NOMO-1 treated with DMSO at 0.1 percent for 48 hours (cell line): ENCODE data around the gene RAVER1.
"Not testable (repeated sequence)": the region's sequence is repeated elsewhere in the genome, so short reads cannot be mapped to it uniquely, and the experiment has no call there.

ENCODE experiments used
- DNase-seq: peaks from one replicate; lab custom pipeline; 2025; ENCODE audit not compliant: unreplicated experiment; lab: John Stamatoyannopoulos, UW

RAVER1 gene

DNA sequence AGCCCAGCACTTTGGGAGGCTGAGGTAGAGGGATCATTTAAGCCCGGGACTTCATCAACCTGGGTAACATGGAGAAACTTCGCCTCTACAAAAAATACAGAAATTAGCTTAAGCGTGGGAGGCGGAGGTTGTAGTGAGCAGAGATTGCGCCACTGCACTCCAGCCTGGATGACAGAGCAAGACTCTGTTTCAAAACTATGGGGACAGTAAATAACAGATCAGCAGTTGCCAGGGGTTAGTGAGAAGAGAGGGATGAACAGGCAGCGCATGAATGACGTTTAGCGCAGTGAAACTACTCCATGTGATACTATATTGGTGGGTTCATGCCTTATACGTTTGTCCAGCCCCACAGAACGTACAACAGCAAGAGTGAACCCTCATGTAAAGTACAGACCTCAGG, 13.2 kb upstream of the RAVER1 start:
- DNase-seq, result peak; percentile 95

DNA sequence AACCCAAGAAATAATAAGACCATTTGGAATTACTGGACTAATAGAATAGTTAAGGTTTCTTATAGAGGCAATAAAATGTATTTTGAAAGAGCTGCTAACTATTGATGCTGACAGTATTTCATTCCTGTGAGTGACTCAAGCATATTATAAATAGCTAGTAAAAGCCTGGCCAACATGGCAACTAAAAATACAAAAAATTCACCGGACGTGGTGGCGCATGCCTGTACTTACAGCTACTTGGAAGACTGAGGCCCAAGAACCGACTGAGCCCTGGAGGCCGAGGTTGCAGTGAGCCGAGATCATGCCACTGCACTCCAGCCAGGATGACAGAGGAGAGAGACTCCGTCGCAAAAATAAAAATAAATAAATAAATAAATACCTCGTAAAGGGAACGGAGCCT, 11.5 kb upstream of the RAVER1 start:
- DNase-seq, result no peak

DNA sequence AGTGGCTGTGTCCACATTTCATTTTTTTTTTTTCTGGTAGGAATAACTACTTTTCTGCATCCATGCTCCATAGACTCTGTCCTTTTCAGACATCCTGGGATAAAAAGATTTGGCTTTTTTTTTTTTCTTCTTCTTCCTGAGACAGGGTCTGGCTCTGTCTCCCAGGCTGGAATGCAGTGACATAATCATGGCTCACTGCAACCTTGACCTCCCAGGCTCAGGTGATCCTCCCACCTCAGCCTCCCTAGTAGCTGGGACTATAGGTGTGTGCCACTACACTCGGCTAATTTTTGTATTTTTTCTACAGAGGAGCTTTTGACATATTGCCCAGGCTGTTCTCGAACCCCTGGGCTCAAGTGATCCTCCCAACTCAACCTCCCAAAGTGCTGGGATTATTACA, 10.2 kb upstream of the RAVER1 start:
- no peak for DNase-seq

DNA sequence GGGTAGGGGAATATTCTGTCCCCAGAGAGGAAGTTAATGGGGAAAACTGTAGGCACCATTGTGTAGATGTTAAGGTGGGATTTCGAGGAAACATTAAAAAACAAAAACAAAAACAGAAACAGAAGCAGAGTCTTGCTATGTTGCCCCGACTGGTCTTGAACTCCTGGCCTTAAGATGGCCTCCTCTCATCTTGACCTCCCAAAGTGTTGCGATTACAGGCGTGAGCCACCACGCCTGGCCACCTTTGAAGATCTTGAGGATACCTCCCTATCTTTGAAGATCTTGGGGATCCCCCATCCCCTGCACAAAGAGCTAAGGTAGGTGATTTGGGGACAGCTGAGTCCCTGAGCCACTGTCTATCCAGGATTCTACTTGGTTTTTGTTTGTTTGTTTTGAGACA, 6.6 kb upstream of the RAVER1 start:
- DNase-seq, result no peak

DNA sequence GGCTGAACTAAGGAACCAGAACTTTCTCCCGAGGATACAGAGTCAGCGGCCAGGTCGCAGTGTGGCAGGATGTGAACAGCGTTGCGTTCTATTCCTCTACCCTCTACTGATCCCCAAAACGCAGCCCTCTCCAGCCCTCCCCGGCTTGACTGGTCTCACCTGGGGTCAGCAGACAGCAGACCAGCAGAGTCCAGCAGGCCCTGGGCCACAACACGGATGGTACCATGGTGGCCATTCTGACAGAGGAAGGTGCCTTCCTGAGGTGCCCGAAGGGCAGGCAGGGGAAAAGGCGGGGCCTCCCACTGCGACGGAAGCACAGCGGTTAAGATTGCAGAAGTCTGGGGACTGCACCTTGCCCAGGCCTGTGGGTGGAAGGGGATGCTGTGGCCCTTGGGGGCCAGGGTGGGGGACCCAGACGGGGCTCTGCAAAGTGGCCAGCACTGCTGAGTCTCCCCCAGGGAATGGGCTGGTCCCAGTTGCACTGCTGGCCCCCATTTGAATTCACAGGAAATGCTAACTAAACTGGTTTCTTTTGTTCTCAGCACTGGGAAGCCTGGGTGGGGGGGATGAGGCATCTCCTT, 6.1 kb upstream of the RAVER1 start, which contains the start of gene ICAM3:
ICAM3 (minus strand) TSS at position 245 of the 581 bp plus-strand sequence; CDS start at position 235, 10 bp downstream.
- DNase-seq, result peak; percentile 73

DNA sequence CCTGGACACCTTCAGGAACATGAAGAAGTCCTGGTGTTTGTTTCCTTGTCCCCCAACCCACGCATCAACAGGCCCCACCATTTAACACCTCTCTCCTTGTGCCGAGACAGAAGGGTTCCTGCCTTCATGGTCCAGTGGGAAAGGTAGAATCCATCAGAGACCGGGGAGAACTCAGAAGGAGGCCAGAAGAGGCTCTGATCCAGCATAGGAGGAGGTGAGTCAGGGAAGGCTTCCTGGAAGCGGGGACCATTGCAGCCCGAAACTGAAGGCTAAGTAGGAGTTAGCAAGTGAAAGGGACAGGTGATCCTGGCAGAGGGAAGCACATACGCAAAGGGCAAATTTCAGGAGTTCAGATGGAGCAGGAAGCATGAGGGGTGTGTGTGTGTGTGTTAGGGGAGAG, 5.6 kb upstream of the RAVER1 start:
- DNase-seq, result no peak

DNA sequence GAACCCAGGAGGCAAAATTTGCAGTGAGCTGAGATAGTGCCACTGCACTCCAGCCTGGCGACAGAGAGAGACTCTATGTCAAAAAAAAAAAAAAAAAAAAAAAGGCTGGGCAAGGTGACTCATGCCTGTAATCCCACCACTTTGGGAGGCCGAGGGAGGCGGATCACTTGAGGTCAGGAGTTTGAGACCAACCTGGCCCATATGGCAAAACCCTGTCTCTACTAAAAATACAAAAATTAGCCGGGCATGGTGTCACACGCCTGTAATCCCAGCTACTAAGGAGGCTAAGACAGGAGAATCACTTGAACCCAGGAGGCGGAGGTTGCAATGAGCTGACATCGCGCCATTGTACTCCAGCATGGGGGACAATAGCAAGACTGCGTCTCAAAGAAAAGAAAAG, 3.4 kb upstream of the RAVER1 start:
- DNase-seq, result not testable (repeated sequence)

DNA sequence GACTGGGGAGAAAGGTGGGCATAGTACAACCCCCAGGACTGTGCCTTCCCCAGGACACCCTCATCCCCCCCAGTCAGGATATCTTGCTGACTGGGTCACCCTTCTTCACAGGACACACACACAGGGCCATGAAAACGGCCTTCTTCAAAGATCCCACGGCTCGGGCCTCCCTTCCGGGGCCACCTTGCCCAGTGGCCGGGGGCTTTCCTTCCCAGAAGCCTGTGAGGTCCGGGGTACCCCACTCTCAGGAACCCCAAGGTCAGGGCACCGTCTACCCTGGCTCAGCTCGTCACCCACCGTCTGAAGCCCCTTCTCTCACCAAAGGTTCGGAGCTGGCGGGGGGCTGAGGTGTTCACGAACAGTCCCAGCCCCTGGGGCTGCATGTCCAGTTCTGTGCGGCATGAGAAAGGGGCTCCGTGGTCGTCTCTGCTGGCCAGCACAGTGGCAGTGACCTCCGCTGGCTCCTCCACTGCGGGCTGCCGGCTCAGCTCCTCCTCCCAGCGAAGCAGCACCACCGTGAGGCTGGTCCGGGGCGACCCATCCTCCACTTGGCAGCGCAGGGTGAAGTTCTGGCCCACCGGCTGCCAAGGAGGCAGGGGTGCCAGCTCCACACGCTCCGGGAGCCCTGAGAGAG, 2.1 kb upstream of the RAVER1 start:
- no peak for DNase-seq

DNA sequence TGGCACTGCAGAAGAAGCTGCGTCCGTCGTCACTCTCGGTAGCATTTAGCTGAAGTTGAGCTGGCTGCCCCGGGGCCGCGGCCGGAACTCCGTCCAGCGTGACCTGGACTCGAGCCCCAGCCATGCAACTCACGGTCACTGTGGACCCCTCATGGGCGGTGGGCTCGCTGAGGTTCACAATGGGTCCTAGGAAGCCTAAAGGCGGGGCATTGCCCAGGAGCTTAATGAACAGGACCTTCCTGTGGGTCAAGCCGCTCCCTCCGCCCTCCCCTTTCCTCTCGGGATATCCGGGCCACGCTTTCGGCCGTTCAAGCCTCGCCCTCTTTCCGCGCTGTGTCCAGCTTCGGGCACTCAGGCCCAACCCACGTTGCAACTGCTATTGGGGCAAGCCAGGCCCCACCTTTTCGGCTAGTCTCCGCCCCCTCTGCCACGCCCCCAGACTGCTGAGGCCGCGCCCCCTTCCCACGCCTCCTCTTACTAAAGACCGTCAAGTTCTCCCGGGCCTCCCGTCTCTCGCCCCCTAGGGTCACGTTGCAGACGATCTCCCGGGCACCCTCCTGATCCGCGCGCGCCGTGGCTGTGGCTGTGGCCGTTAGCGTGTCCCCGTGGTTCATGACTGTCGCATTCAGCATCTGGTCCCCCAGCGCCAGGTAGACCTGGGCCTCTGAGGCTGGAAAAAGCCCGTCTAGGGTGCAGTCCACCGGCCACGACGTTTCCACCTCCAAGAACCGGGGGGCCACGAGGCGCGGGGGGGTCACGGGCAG, 1.4 kb upstream of the RAVER1 start:
- peak; percentile 86 for DNase-seq

DNA sequence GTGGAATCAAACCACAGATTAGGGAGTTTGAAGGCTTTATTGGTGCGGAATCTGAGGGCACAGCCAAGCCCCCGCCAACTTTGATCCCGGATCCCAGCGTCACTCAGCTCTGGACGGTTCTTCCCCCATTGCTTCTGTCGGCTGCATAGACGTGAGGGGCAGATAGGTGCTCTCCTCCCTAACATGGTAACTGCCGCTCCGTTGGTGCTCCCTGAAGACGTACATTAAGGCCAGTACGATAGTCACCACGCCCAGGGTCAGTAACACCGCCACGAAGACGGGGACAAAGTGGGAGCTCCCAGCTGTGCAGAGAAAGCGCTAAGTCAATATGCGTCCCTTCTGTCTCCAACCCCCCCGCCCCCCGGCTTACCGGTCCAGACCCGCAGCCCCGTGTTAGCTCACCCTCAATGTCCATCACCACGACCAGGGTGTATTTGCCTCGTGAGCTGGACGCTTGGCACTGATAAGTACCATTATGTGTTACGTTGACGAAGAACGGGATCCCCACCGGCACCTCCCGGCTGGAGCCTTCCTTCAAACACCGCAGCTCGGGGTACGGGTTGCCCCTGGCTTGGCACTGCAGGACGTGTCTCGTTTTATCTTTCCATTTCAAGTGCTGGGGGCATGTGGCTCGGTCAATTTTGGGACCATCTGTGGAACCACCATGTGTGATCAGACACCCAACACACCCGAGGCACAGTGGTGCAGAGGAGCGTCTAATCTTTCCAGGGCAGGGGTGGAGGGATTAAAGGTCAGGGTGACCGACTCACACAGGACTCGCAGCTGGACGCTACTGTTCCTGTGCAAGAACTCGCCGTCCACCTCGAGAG, 644 bp upstream of the RAVER1 start:
- DNase-seq, result no peak

DNA sequence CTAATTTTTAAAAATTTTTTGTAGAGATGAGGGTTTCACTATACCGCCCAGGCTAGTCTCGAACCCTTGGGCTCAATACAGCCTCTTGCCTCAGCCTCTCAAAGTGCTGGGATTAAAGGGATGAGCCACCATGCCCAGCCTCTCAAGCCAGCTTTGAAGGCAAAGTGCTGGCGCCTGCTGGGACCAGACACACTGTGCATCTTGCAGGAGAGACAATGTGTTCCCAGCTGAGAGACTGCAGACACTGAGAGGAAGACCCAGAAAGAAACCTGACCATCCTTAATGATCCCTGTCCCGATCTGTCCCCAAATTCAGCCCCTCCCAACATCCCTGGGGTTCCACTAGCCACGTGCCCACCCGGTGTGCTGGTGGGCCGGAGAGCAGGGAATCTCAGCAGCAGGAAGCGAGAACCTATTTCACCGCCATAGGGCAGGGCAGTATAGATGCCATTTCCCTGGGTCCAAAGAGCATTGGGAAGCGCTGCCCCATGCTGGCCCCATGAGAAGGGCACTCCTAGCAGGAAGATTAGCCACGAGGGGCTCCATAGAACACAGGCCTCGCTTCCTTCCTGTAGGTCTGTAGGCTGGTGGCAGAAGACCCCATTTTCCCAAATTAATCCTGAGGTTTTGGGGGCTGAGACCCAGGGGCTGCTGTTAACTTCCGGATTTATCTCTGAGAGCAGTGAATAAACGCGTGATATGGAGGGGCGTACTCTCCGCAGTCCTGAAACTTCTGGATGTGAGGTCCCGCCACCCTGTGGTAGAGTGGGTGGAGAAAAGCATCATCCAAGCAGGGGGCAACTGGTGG, 968 bp downstream of the RAVER1 start:
- DNase-seq, result no peak

DNA sequence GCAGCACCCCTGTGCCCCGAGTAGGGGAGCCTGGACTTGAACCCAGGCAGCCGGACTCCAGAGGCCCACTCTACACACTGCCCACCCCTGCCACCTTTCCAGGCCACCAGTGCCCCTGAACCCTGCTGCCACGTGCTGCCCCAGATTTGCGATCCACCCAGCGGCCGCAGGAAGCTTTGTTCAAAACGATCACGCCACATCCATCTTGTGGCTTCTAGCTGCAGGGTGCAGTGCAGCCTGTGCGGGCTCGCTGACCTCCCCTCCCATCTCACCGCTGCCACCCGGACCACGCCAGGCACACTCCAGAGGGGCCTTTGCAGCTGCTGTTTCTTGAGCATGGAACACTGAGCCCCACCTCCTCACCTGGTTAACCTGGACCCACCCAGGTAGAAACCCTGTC, 3.8 kb downstream of the RAVER1 start:
- no peak for DNase-seq

DNA sequence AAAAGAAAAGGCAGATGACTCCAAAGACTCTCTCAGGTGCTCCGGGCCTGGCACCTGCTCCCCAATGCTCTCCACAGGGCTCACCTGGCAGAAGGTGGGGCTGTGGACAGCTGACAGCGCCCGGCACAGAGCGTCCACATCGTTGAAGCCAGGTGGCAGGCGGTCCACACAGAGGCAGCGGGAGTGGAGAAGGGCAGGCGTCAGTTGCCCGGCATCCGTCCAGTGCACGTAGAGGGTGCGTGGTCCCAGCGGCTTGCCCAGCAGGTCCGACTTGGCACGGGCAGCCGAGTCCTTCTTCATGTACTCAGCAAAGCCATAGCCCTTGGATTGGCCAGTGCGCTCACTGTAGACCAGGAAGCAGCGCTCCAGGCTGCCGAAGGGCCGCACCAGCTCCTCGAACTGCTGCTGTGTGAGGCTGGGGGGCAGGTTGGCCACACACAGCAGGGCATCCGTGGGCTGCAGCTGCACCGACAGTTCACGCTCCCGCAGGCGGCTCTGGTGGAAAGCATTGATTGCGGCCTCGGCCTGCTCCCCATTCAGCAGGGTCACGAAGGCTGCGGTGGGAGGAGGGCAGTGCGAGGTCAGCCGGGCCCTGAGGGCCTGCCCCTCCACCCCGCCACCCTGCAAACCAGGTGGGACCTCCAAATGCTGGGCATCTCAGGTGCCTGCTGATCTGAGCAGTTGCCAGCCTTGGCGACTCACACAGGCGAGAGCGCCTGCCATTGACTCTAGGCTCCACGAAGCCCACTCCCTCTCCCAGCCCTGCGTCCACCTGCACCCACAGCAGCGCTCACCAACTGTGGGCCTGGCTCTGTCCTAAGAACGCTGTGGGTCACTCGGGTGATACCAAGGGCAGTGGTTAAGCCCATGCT, 4.5 kb downstream of the RAVER1 start:
- no peak for DNase-seq

DNA sequence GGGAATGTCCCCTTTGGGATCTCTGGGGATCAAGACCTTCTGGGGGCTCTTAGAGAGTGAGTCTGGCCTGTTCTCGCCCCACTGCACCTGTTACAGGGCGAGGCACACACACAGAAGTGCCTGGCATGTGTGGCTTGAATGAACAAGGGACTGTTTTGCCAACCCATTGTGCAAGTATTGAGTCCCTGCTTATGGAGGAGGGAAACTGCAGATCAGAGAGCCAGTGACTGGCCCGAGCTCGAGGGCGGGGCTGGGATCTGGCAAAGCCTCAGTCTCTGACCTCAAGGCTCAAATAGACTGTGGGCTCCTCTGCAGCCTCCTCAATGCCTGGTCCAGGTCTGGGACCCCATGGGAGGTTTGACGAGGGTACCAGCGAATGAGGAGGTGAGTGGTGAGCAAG, 5.5 kb downstream of the RAVER1 start:
- no peak for DNase-seq

DNA sequence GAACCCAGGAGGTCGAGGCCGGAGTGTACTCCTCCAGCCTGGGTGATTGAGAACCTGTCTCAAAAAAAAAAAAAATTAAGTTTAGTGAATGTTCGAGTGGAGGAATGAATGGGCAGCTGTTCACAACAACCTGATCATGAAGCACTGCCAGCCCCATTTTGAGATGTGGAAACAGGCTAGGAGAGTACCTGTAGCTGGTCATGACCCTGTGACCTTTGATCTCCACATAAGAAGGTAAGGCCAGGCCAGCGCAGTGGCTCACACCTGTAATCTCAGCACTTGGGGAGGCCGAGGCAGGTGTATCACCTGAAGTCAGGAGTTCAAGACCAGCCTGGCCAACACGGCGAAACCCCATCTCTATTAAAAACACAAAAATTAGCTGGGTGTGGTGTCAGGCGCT, 7.6 kb downstream of the RAVER1 start:
- no peak for DNase-seq

DNA sequence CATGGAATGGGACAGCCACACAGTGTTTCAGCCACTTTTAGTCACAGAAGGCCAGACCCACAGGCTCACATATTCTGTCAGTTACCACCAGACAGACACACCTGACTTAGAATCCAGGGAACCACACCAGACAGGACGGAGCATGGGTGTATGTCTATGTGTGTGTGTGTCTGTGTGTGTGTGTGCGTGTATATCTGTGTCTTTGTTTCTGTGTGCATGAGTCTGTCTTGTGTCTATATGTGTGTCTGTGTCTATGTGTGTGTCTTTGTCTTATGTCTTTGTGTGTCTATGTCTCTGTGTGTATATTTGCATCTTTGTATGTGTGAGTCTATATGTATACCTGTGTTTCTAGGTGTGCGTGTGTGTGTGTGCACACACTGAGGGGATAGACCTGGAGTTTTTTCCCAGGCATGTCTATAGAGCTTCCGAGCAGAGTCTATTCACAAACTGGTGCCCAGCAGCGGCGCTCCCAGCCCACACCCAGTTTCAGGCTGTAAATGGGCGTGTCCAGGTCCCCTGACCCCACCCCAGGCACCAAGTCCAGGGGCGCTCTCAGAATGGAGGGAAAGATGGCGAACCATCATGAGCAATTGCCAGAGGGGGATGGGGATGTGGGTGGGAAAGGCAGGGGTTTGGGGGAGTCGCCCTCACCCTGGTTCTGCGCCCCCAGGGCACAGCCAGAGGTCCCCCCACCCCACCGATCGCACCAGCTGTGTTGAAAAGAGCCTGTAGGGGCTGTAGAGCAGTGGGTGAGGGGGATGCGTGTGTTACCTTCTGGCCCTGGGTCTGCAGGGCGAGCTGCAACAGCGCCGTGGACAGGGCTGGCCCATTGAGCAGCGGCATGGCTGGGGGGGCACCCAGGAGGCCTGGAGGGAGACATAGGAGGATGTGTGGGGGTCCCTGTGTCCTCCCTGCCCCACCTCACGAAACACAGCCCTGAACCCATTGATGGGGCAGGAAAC, 11.2 kb downstream of the RAVER1 start:
- no peak for DNase-seq

DNA sequence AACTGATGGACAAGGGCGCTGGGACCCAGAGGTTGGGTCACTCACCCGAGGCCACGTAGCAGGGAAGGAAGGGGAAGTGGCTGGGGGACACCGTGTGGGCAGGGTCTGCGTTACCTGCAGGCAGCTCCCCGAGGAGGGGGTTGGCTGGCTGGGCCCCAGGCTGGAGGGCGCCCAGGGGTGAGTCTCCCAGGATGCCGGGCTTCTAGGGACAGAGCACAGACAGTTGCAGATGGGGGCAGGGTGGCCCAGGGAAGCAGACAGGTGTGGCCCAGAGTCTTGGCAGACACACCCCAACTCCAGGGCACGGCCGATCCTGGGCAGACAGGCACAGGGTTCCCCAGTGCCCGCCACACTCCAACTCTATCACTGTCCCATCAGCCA, 11.9 kb downstream of the RAVER1 start:
- DNase-seq, result no peak

DNA sequence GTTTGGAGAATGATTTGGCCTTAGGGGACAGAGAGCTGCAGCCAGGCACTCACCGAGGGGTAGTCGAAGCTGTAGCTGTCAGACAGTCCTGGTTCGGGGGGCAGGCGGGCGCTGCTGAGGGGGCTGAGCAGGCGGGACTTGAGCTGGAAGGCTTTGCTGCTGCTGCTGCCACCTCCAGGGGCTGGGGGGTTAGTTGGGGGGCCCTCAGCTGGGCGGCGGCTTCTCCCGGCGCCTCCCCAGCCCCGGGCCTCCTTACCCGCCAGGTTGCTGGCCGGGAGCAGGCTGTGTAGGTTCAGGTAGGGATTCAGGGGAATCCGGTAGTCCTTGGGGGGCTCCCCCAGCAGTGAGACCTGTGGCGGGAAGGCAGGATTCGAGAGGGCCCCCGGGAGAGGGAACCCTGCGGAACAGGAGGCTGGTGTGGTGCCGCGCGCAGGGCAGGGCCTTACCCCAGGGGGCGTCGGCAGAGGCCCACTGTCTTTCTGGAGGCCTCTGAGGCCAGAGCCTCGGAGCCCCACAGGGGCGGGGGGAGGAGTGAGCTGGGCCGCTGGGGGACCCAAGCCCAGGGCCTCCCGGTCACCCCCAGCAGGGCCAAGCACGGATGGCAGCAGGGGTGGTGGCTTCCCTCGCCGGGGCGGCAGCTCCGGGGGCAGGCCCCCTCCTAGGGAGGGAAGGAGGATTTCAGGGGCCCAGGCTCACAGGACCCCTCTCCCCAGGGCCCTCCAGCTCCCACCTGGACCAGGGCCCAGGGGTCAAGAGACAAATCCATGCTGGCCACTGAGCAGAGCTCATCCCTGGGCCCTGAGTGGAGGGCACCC, 12.5 kb downstream of the RAVER1 start:
- DNase-seq, result no peak
